Activated CD8-positive, alpha-beta T cell treated with anti-CD3 and anti-CD28 coated beads for 36 hours (primary cell): ENCODE measurements around the gene RPL22. TPM values are rescaled to one million over a fixed set of nuclear protein-coding genes. Genes with fewer than 3 reads are reported as not detected.
A peak's percentile ranks its signal among the peaks of the same experiment; 100 is the strongest.

Source experiments
- ATAC-seq: fragments of 200-7000 bp; cut with Tn5 transposase; one replicate; pipeline ENCODE4 v1.10.0; 2021; ENCODE audit warnings: mild to moderate bottlenecking, moderate library complexity
- CTCF ChIA-PET: fragments of 350-600 bp; sonication (Branson Sonifier 250); formaldehyde crosslinking; loops from one replicate; lab custom pipeline; 2021; ENCODE audit warnings: antibody characterized with exemption; lab: Charles Lee
- POLR2A ChIA-PET: fragments of 350-600 bp; sonication (Branson Sonifier 250); formaldehyde crosslinking; loops from one replicate; lab custom pipeline; 2021; ENCODE audit warnings: antibody characterized with exemption; lab: Charles Lee
- DNase-seq: peaks from one replicate; pipeline ENCODE4 v3.0.0-alpha.2; 2020
- H3K27ac Mint-ChIP-seq: one replicate; pipeline ENCODE4 v1.8.0; 2021; ENCODE audit warnings: mild to moderate bottlenecking, mixed read lengths
- H3K27me3 Mint-ChIP-seq: one replicate; pipeline ENCODE4 v1.8.0; 2021; ENCODE audit warnings: mixed read lengths
- H3K36me3 Mint-ChIP-seq: one replicate; pipeline ENCODE4 v1.8.0; 2021; ENCODE audit warnings: low read depth, mixed read lengths
- H3K4me1 Mint-ChIP-seq: one replicate; pipeline ENCODE4 v1.8.0; 2021; ENCODE audit warnings: low read depth, mixed read lengths
- H3K4me3 Mint-ChIP-seq: one replicate; pipeline ENCODE4 v1.8.0; 2021; ENCODE audit warnings: mild to moderate bottlenecking, moderate library complexity, mixed read lengths
- H3K9me3 Mint-ChIP-seq: one replicate; pipeline ENCODE4 v1.8.0; 2021; ENCODE audit warnings: mixed read lengths
- CTCF ChIP-seq: fragments of 200-600 bp; IDR thresholded peaks from one replicate; pipeline ENCODE4 v1.8.0; 2022; ENCODE audit warnings: antibody characterized with exemption, mild to moderate bottlenecking
- intact Hi-C: fragments of 100-400 bp; cut with micrococcal nuclease; formaldehyde crosslinking; loops from one replicate; pipeline ENCODE4 v1.10.0; 2022
- total RNA-seq, 2 experiments: library from RNA; stranded (reverse); gene quantifications; one replicate each; pipeline ENCODE4 v1.2.3, GENCODE V29; 2021

Gene RPL22
- total RNA-seq, 2 experiments from 2014 or later, result 372 to 473 TPM

DNA sequence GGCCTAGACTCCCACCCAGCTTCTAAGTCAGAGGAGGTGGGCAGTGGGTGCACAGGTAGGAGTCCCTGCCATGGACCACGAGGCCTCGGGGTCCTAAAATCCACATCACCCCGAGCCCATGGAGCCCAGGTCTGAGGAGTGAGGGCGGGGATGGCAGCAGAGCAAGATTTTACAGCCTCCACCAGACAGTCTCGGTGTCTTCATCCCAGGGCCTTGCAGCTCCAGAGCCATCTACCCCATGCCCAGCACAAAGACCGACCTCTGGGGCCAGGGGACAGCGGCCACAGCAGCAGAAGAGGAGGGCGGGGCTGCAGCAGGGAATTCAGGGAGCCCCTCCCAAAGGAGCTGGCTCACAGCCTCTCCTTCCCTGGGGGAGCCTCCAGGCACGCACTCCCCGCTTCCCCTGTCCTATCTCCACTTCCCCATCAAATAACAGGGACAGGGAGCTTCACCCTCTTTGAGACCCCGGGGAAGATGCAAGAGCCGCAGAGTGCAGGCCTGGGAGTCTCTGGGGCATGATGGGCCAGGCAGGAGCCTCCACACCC lies 33.9 kb downstream of the RPL22 start:
- DNase-seq (no peak), ATAC-seq (no peak)
- ChIA-PET CTCF (no interaction called here), POLR2A (no interaction called here)
- Mint-ChIP-seq H3K36me3 (no peaks in the 10 kb centered on the region), H3K4me3 (no peak overlapping the region), H3K4me1 (no peaks in the 10 kb centered on the region), H3K9me3 (no peaks in the 10 kb centered on the region), H3K27ac (no peak overlapping the region), H3K27me3 (peaks cover 8% of the 10 kb centered on the region)
- intact Hi-C loops, result no loop called here
- TF ChIP-seq CTCF, result no peak

DNA sequence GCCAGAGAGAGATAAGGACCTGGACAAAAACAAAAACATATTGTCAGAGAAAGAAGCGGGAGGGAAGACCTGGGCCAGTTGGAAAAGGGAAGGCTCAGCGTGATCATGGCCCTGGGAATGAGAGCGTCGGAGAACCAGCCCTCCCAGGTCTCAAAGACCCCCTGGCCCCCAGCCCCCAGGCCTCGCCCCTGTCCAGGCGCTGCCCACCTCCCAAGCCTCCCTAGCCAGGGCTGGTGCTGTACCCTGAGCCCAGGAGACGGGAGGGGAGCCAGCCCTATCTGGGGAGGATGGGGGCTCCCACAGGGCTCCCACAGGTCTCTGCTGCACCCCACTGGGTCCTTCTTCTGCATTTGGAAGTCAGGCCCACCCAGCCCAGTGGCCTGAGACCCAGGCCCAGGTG lies 34.4 kb downstream of the RPL22 start:
- no peaks in the 10 kb centered on the region for H3K9me3 Mint-ChIP-seq

GRCh38 chr1:6163973-6164617 lies 35.3 kb downstream of the RPL22 start:
- ChIA-PET CTCF (no interaction called here), POLR2A (no interaction called here)
- DNase-seq (no peak), ATAC-seq (no peak)
- no peaks in the 10 kb centered on the region for H3K4me1 Mint-ChIP-seq
- H3K4me3 Mint-ChIP-seq, result no peak overlapping the region
- no peak for TF ChIP-seq CTCF
- H3K27me3 Mint-ChIP-seq, result peaks cover 13% of the 10 kb centered on the region
- intact Hi-C loops, result no loop called here
- H3K36me3 Mint-ChIP-seq, result no peaks in the 10 kb centered on the region
- no peaks in the 10 kb centered on the region for H3K9me3 Mint-ChIP-seq
- H3K27ac Mint-ChIP-seq, result no peak overlapping the region

More for the DNA sequence above, 34.4 kb downstream of the RPL22 start:
- Mint-ChIP-seq H3K4me3 (no peak overlapping the region), H3K36me3 (no peaks in the 10 kb centered on the region), H3K27me3 (peaks cover 8% of the 10 kb centered on the region), H3K4me1 (no peaks in the 10 kb centered on the region), H3K27ac (no peak overlapping the region)
- DNase-seq (no peak), ATAC-seq (no peak)
- ChIA-PET CTCF (no interaction called here), POLR2A (no interaction called here)
- TF ChIP-seq CTCF, result no peak
- intact Hi-C loops, result no loop called here

DNA sequence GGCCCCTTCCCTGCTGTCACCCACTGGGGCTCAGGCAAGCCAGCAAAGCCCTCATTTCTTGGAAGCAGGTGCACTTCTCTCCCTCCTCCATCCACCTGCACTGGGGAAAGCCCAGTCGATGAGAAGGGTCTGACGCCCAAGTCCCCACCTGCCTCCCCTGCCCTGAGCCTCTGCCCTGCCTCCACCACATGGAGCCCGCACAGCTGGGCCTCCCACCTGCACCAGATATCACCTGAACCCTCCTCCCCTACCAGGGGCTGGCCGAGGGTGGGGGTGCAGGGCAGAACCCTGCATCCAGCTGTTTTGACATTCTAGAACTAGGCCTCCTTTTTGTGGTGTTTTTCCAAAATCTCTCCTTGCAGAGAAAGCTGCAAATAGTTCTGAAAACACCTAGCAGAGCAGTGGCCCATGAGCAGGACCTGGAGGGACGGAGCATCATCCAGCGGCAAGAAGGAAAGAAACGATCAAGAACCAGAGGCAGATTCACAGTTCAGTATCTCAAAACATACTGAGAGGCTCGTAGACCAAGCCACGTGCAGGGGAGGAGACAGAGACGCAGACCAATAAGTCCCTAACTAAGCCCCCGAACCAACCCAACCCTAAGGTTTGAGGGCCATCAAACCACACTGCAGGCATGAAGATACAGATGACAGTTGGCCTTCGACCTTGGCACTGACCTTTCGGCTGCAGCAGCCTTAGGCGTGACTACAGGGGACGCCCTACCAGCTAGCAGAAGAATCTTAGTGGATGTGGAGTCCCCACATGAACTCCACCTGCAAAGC lies 36.0 kb downstream of the RPL22 start:
- Mint-ChIP-seq H3K4me1 (no peaks in the 10 kb centered on the region), H3K27ac (no peak overlapping the region), H3K4me3 (no peak overlapping the region), H3K9me3 (no peaks in the 10 kb centered on the region), H3K36me3 (no peaks in the 10 kb centered on the region), H3K27me3 (peaks cover 14% of the 10 kb centered on the region)
- DNase-seq (no peak), ATAC-seq (no peak)
- POLR2A ChIA-PET, result no interaction called here
- intact Hi-C loops, result no loop called here
- TF ChIP-seq CTCF, result no peak
- CTCF ChIA-PET, result no interaction called here

- ATAC-seq (no peak), DNase-seq (no peak)
- TF ChIP-seq CTCF, result peak; percentile 10
- H3K4me3 Mint-ChIP-seq, result no peak overlapping the region
- intact Hi-C loops, result no loop called here
- peaks cover 17% of the 10 kb centered on the region for H3K27me3 Mint-ChIP-seq
- no peaks in the 10 kb centered on the region for H3K36me3 Mint-ChIP-seq
- ChIA-PET POLR2A (no interaction called here), CTCF (no interaction called here)
- no peaks in the 10 kb centered on the region for H3K4me1 Mint-ChIP-seq
- no peaks in the 10 kb centered on the region for H3K9me3 Mint-ChIP-seq
- no peak overlapping the region for H3K27ac Mint-ChIP-seq
Measured at GRCh38 chr1:6162773-6163172, 36.6 kb downstream of the RPL22 start.
